Fibroblast of gingiva (primary cell): ENCODE measurements around the gene CMIP.

Experiments
- DNase-seq: peaks from one replicate; pipeline ENCODE4 v3.0.0-alpha.2; 2011; ENCODE audit warnings: low read depth

CMIP gene

DNA sequence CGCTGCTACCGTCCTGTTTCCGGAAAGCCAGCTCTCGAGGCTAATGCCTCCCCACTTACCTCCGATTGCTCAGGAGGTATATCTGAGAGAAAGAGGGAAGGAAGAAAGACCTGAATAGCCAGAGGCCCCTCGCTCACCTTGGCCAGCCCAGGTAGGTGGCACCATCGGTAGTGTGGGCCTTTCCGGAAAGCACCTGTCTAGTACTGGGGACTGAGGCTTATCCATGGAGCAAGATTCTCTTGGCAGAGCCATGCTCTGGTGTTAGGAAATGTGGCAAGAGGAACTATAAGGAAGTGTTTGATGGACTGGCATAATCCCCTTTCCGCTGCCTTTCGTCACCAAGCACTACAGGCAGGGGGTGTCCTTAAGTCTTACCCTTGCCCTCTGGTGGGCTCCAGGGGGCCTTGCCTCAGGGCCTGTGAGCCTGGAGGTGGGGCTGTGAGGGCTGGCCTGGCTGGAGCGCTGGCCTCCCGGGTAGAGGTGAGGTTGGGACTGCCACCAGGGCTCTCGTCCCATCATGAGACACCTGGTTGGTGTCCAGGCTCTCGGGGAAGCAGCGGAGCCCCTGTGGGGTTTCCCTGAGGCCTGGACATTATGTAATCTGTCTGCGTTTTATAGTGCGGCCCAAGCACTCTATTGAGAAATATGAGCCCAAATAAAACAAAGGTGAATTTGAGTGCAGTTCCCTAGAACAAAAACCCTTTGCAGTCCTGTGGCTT, 2.9 kb downstream of the CMIP start:
- DNase-seq = no peak

DNA sequence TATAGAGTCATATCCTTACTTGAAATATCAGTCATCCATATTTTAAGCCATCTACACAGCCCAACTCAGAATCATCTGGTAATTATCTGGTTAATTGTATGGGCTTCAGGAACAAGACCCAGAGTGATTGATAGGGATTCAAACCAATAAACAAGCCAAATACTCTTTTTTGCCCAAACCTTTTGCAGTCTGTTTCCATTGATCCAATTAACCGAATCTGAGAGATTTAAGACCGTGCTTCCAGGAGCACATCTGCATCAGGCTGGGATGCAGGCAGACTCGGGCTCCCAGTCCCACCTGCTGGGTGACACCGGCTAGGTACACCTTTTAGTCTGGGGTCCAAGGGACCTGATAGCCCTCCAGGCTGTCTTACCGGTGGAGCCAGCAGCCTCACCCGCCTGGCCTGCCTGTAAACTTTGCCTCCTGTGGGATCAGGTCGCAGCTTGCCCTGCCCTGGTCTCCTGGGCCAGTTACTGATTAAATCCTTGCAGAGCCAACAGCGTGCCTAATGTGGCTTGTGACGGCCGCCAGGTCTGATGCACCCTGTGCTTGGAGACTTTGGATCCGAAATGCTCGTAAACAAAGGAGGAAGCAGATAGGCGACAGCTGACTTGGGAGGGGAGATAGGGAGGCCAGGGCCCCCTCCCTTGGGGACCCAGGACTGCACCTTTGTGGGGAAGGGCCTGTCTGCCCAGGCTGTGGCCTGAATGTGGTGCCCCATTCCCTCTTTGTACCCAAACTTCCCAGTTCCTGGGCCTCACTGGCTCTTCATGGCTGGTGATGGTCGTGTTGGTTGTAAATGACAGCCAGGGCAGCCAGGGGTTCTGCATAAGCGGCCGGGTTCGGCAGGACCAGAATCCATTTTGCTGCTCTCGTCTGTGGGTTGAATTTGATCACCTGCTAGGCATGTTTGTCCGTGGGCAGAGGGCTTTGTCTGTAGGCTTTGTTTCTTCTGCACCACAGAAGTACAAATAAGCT, 3.8 kb downstream of the CMIP start:
- DNase-seq = no peak

DNA sequence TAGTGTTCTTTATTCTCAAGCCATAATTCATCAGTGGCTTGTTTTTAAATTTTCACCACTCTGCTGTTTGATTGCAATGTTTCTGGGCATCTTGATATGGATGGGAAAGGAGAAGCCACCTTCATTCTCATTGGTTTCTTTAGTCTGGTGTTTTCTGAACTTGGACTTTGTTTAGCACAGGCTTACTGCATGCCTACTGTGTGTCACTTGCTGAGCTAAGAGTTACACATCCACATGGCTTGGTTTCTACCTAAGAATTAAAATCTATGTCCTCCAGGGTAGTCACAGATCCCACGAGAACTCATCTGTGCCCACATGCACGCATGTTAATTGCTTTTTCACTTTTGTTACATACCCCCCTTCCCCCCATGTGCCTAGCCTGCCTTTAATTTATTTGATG, 4.6 kb downstream of the CMIP start:
- no peak for DNase-seq

DNA sequence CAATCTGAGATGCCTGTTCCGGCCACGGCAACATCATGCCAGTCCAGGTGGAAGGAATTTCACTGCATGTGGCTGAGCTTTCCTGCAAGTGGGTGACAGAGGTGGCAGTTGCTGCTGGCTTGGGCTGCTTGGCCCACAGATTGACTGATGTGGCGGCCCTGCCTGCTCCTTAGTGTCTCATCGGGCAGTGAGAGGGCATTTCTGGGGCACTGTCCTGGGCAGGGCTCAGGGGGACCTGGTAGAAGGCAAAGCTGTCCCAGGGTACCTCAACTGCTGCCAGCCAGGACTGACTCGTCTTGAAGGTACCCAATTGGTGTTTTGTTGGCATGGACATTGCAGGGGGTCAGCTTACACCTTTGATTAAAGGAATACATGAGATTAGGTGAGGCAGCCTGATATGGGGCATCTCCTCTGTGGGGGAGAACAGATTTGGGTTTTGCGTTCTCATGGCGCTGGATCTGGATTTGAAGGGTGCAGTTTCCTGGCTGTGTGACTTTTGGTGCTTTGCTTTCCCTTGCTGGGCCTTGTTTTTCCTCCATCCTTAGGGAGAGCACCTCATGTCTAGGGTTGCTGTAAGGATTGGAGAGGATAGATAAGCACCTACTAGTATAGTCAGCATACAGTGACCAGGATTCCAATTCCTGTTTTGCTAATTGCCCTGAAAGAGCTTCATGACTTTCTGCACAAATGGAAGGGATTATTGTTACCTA, 5.4 kb downstream of the CMIP start:
- no peak for DNase-seq

DNA sequence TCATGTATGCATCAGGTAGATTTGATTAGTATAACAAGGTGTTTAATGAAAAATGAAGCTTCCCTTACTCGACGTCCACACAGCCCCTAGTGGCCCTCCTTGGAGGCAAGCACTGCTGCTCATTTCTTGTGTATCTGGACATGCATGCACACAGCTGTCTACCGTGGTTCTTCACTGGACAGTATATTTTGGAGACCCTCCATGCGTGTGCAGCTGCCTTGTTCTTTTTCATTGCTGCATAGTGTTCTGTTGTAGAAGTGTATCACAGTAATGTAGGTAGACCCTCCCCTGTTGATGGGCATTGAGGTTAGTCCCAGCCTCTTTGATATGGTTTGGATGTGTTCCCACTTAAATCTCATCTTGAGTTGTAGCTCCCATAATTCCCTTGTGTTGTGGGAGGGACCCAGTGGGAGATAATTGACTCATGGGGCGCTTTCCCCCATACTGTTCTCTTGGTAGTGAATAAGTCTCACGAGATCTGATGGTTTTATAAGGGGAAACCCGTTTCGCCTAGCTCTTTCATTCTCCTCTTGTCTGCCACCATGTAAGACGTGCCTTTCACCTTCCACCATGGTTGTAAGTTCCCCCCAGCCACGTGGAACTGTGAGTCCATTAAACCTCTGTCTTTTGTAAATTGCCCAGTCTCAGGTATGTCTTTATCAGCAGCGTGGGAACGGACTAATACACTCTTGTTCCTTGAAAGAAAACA, 6.3 kb downstream of the CMIP start:
- DNase-seq = no peak

DNA sequence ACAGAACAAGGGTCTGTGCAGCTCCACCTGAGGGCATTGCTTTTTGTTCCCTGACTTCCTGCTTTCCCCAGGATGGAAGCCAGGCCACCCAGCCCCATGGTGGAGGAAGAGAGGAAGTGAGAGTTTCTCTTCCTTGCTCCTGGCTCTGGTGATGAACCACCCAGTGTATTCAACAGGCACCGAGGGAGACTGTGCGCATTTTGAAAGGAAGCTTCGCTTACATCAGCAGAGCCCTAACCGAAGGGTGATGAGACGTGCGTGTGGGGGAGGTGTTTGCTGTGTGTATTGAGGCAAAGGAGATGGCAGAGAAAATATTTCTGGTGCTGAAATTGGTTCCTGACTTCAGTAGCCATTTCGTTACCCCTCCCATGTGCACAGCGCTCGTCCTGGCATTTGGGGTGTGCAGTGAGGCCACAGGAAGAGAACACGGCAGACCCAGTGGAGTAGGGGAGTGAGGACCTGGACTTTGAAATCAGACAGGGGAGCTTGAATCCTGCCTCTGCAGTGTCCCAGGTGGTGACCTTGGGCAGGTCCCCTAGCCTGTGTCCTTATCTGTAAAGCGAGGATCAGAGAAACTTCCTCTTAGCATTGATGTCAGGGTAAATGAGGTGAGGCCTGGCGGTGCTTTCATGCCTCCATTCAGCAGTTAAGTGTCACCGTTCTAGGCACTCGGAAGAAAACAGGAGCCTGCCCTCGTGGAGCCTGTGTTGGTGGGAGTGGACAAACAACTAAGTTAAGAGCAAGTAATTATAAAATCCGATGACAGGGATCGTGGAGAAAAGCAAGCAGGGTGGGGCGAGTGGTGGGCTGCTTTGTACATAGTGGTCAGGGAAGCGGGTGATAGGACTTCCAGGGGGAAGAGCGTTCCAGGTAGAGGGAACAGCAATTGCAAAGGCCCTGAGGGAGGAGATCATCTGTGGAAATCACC, 7.4 kb downstream of the CMIP start:
- no peak for DNase-seq

DNA sequence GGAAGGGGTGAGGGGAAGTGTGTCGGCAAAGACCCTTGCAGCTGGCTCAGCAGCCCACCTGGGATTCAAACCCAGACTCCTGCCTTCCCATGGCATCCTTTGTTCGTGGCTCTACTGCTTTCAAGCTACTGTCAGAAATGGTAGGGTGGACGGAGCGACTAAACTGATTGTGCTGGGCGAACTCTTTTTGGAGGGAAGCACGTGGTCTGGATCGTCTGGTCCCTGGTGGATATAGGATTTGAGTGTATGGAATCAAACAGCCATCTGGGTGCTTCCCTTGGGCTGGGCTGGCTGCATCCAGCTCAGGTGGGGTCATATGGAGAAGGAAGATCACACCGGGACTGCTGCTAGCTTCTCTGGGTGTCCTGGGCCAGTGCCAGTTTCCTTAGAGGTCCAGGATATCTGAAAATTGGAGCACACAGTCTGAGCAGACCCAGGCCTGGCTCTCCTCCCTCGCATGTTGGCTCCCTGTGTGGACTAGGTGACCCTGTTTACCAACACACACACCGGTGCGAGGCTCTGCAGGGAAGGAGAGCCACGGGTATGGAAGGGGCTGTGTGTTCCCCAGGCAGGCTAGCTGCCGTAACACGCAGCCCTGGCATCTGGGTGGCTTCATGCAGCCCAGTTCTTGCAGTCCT, 8.6 kb downstream of the CMIP start:
- DNase-seq = no peak

DNA sequence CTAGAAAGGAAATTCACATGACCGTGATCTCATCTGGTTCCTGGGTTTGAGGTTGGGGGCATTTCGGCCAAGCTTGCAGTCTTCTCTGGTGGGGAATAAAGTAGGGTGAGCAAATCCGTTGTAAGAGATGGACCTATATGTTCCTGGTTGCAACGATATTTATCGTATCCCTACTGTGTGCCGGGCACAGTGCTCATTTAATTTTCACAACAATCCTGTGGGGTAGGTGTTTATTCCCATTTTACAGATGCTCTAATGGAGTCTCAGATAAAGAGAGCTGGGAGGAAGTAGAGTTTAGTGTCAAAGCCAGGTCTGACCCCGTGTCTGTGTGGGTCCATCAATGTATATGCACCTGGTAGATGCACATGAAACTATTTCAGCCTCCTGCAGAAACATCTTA, 9.4 kb downstream of the CMIP start:
- DNase-seq = no peak

DNA sequence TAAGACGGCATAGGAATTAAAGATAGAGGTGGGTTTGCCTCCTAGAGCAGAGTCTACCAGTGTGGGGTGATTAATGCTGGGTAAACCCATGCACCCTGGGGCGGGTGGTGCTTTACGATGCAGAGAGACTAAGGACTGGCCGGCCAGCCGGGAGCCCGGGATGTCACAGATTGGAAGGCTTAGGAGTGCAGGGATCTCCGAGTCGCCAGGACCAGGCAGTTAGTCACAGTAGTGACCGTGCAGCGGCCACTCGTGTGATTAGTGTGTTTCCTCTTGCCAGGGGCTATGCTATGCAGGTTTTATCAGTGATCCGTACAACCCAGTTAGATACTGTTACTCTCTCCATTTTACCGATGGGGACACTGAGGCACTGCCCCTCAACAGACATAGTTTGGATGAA, 10.4 kb downstream of the CMIP start:
- no peak for DNase-seq

DNA sequence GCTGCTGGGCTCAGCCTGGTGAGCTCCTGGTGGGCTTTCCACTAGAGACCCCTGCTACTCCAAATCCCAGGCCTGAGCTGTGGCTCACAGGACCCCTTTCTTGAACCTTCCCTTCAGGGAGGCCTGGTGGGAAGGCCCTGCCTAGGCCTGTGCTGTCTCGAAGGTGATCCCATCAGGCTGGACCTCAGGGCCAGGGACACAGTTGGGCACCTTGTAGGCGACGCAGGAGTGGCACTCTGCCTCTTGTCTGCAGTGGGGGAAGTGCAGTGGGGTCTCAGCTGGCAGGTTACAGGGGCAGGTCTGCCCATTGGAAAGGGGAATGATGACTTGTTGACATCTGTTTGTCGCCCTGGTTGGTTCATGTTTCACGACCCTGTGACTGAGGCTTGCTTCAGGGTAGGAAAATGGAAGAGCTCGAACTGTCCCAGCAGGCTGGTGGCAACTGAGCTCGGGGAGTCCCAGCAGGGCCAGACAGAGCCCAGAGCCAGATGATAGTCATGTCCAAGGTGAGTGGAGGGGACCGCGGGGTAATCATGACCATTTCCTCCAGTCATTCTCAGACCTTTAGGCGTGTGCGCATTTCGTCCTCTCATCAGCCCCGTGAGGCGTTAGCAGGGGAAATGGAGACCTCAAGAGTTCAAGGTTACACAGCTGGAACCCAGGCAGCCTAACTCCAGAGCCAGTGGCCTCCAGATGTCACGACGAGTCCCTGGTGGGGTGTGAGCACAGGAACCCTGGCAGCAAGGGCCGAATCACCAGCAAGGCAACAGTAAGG, 11.3 kb downstream of the CMIP start:
- DNase-seq = no peak

DNA sequence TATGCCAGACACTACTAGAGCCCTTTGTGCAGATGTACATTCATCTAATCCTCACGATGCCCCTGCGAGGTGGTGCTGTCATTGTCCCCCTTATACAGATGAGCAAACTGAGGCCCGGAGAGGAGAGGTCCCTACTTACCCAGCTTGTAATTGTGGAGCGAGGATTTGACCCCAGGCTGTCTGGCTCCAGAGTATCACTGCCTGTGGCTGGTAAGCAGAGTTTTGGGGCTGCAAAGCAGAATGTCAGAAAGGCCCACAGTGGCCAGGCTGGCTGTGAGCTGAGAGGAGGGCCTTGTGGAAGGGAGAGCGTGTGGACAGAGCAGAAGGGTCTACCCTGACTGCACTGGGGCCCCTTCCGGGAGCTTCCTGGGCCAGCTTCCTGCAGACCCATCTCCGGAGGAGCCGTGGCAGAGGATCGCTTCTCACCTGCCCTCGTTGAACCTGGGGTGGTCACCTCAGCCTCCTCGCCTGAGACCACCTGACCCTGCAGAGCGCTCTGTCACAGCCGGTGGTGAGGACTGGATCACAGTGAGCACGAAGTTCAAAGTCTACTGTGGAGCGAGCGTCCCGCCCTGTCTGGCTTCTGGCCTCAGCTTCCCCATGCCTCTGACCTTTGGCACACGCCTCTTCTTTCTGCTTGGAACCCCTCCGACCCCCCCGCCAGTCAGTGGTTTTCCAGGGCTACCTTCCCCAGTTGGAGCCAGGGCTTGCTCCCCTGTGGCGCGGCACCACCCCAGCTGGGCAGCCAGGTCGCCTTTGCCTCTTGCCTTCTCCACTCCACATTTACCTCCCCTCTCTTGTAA, 12.1 kb downstream of the CMIP start:
- DNase-seq = no peak

DNA sequence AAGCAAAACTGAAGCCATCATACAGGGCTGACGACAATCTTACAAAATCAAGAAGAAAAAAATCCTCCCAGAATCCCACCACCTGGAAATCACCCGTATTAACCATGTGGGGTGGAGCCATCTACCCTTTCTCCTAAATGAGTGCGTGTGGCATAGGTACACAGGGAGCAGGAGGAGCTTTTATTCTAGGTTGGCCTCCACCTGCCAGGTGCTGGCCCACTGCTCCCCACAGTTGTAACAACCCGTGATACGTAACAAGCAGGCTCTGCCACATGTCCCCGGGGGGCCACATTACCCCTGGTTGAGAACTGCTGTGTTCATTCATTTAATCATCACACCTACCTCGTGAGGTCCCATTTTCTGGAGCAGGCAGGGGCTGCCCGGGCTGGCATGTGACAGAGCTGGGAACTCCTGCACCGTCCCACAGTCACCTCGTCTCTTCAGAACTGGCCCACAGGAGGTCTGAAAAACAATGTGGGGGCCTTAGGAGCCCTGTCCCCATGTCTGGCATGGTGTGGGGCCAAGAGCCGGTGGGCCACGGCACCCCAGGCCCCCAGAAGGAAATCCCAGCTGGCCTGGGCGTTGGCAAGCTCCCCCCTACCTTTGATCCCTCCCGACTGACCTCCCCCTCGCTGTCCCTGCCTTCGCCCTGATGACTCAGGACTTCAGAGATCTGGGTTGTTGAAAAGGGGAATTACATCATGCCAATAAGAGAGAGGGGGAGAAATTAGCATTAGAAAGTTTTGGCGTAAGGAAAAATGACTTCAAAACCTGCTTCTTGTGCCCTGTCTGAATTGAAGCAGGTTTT, 12.9 kb downstream of the CMIP start:
- no peak for DNase-seq

DNA sequence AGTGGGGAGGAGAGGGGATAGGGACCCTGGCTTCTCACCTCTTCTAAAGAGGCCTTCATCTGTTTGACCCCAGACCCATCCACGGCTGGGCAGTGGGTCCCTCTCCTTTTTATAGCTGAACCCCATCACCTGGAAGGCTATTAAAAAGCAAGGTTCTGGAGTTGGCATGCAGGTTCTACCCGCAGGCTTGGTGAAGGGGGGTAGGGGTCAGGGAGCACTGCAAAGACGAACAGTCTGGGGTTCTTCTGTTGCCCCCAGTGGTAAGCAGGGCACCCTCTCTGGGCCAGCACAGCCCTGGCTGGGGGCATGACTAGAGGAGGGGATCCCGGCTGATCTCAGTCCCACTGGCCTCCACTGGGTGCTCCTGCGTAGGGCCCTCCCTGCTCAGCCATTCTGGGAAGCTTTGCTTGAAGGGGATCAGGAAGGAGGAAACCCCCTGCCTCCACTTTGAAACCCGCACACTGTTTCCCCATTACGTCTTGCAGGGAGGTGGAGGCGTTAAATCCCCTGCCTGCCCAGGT, 13.6 kb downstream of the CMIP start:
- no peak for DNase-seq

DNA sequence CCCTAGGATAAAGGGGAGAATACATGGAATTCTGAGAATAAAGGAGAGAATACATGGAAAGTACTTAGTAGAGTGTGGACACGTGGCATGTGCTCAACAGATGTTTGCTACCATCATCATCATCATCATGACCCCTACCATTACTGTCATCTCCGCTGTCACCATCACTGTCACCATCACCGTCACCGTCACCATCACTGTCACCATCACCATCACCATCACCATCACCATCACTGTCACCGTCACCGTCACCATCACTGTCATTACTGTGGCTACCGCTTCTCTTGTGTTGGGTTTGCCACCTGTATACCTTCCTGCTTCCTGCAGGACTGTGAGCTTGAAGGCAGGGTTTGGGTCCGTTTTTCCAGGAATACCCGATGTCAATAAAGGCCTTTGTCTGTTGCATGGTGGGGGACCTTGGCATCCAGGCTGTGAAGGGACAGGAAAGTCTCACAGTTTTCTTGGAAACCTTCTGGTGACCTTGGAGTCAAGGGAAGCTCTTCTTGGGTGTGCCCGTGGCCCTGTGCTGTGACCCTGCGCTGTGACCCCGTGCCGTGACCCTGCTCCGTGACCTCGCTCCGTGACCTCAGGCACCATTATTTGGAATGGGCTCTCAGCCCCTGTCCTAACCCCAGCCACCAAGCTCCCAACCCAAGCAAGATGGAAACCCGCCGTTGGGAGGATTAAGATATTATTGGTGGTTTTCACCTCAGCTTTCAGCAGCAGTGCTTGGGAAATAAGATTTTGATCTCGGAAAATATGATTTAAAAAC, 14.4 kb downstream of the CMIP start:
- DNase-seq = no peak

DNA sequence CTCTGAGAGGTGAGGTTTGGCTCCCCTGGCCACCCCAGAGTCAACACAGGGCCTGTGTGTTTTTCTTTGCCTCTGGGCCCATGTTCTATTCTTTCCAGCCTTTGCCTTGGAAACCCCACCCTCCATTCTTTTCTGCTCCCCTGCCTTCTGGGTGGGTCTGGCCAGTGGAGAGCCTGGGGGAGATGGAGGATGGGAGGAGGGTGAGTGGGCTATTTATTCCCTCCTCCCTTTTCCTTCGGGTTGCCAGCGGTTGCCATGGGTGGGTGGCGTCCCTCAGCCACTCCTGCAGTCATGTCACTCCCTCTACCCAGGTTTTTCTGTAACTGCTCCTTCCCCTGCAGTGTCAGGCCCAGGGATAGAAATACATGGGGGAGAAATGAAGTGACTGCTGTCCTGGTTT, 15.5 kb downstream of the CMIP start:
- no peak for DNase-seq

DNA sequence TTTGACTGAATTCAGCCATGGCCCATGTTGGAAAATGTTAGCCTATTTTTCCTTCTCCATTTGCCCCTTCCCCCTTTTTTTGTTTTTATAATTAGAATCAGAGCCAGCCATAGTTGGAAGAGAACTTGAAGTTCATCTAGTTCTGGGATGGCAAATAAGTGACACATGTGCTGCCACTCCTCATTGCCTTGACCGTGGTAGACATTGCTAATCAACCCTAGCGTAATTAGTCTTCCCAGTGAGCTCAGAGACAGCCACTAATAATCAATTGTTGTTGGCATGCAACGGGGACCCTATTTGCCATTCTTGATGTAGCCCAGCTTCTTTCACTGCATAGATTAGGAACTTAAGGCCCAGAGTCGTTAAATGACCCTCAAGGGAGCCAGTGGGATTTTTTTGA, 16.6 kb downstream of the CMIP start:
- no peak for DNase-seq

DNA sequence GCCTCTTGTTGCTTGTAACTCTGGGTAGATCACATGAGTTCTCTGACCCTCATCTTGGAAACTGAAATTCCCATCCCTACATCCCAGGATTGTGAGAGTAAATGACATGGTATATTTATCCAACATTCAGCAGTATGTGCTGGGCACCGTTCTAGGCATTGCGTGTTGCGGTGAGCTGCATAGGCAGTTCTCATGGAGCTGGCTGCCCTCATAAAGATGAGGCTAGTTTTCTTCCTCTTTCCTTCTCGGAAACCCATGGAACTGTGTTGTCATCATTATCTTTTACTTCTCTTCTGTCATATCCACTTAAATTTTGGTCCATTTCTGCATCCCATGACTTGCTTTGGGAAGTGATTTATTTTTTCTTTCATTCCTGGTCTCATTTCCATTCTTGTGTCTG, 17.2 kb downstream of the CMIP start:
- DNase-seq = no peak
